ENCODE results near the gene PER2.

PER2 gene

GRCh38 chr2:238262496-238263122 lies 25.8 kb downstream of the PER2 start:
- DNase-seq: no peak

GRCh38 chr2:238261718-238262375 lies 26.6 kb downstream of the PER2 start:
- DNase-seq: no peak

DNA sequence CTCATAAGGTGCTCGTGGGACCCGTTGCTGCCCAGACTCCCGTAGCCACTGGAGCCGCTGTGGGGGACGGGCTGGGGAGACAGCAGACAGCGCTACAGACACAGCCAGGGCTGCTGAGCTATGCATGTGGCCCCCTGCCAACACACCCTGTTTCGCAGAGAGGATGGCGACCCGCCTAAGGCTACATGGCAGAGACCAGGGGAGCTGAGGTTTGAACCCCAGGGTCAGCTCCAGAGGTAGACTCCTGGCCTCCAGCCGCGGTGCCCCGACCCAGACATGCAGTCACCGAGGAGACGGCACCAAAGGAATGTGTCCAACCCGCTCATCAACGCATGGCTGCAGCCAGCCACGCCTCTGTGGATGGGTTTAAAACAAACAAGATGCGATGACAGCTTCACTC lies 27.5 kb downstream of the PER2 start:
- no peak for DNase-seq

DNA sequence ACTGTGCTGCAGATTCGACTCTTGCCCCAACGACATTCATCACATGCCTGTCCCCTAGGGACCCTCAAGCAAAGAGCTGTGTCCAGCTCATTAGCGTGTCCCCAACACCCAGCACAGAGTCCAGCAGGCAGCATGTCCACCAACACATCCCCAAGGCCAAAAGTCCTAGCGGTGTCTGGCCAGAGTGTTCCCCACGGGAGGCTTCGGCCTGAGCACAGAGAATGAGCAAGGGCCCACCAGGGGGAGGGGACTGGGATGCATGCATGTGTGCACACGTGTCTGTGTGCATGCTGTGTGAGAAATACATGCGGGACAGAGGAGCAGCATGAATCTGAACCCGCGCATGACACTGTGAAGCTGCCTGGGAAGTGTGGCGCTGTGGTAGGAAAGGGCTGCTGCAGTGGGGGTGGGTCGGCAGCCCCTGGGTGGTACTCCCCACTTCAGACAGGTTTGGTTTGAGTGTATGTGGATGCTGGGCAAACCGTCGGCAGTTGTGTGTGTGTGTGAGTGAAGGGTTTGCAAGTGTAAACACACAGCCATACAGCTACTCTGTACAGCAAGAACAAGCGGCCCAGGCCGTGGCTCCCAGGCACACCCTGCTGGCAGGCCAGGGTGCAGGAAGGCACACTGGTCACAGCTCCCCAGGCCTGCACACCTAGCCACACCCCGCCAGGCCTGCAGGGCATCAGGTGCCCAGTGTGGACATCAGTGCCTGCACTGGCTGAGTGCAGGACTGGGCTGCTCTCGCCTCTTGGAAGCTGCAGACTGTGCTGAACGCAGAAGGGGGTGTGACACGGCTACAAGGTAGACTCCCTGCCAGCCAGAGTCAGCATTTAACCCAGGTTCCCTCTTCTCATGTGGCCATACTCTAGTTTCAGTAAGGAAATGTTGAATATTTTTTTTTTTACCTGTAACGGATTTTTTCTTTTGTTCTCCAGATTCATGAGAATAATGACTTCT lies 29.1 kb downstream of the PER2 start:
- DNase-seq: no peak

GRCh38 chr2:238257786-238258700 lies 30.4 kb downstream of the PER2 start:
- no peak for DNase-seq

DNA sequence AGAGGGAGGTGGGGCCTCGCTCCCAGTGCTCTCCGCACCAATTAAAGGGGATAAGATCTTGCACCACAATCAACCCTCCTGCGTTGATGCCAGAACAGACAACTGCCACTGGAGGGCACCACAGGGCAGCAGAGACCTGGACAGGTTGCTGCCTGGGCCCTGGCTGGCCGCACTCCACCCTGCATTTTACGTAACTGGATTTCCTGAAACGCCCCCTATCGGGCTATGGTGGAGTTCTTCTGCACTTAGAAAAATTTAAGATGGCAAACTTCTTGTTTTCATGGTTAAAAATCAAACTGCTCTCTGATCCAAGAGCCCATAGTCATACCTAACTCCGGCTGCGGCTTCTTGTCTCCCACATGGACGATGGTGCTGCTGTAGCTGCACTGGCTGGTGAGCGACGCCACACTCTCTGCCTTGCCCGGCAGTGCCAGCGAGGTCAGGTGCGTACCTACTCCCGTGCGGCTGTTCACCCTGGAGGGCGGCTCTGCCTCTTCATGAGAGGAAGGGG lies 31.8 kb downstream of the PER2 start:
- DNase-seq: peak; percentile 93

- DNase-seq: no peak
Observed at GRCh38 chr2:238256111-238256510, 32.3 kb downstream of the PER2 start.

DNA sequence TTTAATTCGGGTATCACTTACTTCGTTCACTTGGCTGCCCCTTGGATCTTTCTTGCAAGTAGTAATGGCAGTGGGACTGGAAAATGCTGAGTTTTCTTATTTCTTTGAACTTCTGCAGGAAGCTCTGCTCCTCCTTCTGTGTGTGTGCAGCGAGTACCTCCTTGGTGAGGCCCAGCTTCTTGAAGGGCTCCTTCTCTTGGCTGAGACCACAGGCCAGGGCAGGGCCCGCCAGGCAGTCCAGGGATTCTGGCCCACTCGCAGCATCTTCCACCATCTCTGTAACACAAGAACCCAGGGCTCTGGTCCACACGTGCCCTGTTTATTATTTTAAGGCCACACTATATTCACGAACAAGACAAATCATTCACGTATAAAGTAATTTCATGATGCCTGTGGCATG lies 32.8 kb downstream of the PER2 start:
- no peak for DNase-seq

- DNase-seq: no peak
Observed at GRCh38 chr2:238255151-238255551, 33.3 kb downstream of the PER2 start.

- no peak for DNase-seq
Observed at GRCh38 chr2:238254095-238254723, 34.2 kb downstream of the PER2 start.

DNA sequence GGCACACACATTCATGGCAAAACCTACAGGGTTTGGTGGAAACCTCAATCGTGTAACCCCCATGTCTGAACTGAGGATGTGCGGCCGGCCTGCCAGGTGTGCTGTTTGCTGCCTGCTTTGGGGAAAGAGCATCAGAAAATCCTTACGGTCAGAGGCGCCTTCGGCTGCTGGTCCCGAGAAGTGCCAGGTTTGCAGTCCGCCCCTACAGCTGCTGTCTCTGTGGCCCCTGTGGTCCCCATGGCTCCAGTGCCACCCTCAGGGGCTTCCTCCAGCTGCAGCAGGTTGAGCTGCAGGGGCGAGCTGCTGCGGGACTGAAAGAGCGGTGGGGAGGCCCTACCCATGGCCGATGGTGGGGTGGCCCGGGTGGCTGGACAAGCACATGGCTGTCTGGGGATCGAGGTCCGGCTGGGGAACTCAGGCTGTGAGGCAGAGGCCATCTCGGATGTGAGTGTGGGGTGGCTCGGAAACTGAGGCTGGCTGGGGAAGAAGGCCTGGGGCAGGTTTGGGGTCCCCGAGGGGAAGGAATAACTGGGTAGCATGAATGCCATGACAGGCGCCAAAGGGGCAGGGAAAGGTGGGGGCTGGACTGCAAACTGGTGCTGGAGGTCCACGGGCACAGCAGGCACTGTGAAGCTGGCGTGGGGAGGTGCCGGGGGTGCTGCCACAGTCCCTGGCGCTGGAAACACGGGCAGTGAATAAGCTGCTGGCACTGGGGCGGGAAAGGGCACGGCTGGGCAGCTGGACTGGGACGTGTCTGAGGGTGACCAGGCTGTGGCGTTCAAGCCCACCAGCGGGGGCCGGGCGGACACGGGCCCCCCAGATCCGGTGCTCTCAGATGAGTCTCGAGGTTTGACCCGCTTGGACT lies 35.4 kb downstream of the PER2 start:
- DNase-seq: no peak

DNA sequence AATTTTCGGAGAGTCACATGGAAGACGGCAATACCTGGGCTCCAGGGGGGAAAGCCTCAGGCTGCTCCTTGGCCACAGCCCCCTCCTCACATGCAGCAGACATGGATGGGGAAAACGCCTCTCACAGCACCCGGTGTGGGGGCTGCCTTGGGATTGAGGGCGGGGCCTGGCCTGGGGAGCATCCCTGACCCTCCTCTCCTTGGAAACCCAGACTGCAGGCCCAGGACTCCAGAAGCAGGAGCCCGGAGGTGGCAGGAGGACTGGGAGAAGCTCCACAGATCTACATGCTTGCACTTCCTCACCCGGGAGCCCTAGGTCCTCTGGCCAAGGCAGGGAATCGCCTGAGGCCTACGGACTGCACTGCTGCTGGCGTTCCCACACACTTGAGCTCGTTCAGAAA lies 36.4 kb downstream of the PER2 start:
- no peak for DNase-seq

- no peak for DNase-seq
Observed at GRCh38 chr2:238251331-238251730, 37.1 kb downstream of the PER2 start.

DNA sequence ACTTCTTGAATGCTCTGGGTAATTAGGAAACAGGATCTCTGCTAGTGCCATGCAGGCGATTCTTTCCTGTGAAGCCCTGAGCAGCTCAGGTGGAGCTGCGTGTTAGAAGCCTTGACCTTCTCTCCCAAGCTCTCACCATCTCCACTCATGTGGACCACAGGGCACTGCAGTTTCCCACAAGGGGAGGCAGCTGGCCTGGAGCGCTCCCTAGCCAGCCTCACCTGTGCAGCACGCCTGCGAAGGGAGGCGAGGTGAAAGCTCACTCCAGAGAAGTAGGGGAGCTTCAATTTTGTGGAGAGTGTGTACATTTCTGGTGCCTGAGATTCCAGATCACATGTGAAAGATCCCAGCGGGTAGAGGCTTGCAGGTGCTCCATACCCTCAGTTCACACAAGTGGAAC lies 37.5 kb downstream of the PER2 start:
- DNase-seq: no peak

DNA sequence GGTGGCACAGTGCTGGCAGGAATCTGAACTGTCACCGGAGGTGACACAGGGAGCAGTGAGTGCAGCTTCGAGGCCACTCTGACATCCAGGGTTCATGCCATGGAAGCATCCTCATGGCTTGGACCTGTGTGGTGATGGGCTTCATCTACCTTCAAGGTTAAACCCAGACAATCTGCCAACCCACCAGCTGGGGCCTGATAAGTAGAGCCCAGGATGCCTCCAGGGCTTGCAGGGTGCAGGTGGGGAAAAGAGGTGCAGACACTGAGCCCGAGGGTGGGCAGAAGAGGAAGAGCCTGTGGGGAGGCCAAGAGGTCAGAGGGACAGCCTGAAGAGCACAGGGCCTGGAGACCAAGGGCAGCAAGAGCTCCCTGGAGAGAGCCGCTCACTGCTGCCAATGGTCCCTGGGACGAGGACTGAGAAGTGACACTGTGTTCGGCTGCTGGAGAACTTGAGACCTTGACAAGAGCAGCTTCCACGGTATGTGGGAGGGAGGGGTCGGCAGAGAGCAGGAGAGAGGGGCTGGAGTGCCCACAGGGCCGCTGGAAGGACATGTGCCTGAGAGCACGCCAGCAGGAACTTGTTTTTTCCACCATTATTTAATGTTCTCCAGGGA lies 40.5 kb downstream of the PER2 start:
- DNase-seq: no peak

DNA sequence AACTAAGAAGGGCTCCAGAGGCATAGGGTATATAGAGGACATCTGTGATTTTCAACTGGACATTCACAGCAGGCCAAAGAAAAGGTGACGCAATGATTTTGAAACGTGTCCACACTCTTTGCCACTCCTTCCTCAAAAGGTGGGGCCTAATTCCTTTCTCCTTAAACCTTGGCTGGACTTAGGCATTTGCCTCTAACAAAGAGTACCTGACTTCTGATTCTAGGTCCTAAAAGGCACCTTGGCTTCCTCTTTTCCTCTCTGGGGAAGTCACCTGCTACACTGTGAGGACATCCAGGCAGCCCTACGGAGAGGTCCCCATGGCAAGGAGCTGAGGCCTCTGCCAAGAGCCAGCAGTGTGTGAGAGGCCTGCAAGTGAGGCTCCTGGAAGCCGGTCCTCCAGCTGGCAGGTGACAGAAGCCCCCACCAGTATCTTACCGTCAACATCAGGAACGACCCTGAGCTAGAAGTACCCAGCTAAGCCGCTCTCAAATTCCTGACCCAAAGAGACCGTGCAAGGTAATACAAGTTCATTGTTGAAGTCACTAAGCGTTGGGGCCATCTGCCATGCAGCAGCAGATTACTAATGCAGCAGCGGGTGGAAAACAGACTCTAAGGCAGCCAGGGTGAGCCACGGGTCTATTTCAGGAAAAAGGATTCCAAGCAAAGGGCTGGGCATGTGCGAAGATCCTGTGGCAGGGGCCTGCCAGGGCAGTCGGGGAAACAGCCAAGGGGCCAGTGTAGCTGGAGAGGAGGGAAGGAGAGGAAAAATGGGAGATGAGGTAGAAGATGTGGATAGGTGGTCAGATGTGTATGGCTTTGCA lies 41.2 kb downstream of the PER2 start:
- DNase-seq: no peak

DNA sequence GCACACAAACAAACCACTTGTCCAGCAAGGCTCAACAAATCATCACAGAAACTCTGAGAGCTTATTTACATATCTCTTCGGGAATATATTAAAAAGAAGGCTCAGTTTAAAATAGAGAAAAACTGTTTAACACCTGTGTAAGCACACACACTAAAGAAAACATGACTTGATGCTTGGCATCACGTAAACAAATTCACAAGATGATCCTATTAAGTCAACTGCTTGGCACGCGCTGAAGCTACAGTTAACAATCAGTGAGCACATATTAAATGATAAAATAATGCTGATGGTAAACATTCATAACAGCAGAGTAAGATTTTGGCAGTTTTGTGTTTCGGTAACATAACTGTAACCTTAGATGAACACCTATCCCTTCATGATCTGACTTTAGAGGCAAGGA lies 44.3 kb downstream of the PER2 start:
- DNase-seq: no peak

GRCh38 chr2:238243496-238244076 lies 44.8 kb downstream of the PER2 start:
- no peak for DNase-seq

Measured in hematopoietic multipotent progenitor cell treated with erythropoietin and hydrocortisone succinate and interleukin-3 and kit ligand, for 8 days (in vitro differentiated cells).